HepG2 (cell line): ENCODE results near the gene TMEM141. TPM values are rescaled to one million over a fixed set of nuclear protein-coding genes. Genes with fewer than 3 reads are reported as not detected.

Source experiments
- ATAC-seq: fragments of 200-7000 bp; cut with Tn5 transposase; 3 replicates; pipeline ENCODE4 v1.9.1; 2020; ENCODE audit warnings: mild to moderate bottlenecking, moderate library complexity
- BruUV-seq: library from RNA; stranded (reverse); fragments of 400-500 nt; replicated peaks from 2 replicates; lab custom pipeline; 2021; lab: Mats Ljungman, UMichigan
- CTCF ChIA-PET: fragments of 300-600 bp; formaldehyde crosslinking; extraction: SDS; loops from one replicate; lab custom pipeline; 2021; ENCODE audit warnings: low total read pairs, inconsistent platforms, low intra/inter-chr PET ratio; lab: Yijun Ruan, JAX
- POLR2A ChIA-PET: fragments of 350-600 bp; sonication (Branson Sonifier 250); formaldehyde crosslinking; loops from one replicate; lab custom pipeline; 2020; ENCODE audit warnings: antibody characterized with exemption, inconsistent platforms; lab: Yijun Ruan, JAX
- DNase-seq: peaks from one replicate; pipeline ENCODE4 v3.0.0-alpha.2; 2015; ENCODE audit warnings: low spot score
- FAIRE-seq: peaks from 3 replicates; lab custom pipeline; 2011; peaks lifted over from hg19 to GRCh38; lab: Jason Lieb, UNC
- H2AFZ ChIP-seq: one replicate; pipeline ENCODE4 v1.6.1; 2011; ENCODE audit warnings: low read length, inconsistent platforms
- H3K27ac ChIP-seq: fragments of 300-600 bp; 3 replicates; pipeline ENCODE4 v1.8.0; 2011; ENCODE audit warnings: mixed run types, mild to moderate bottlenecking, mixed read lengths, low read length, inconsistent platforms; ENCODE audit not compliant: insufficient read depth; ENCODE audit errors: extremely low read length
- H3K27me3 ChIP-seq, 2 experiments: fragments of 200-600 bp in 1 of 2; 2 replicates in 1 of 2; 3 replicates in 1 of 2; pipeline versions ENCODE4 v1.6.0 to v1.8.0; 2011; ENCODE audit warnings: low read length in 2 of 2, mild to moderate bottlenecking in 2 of 2, moderate library complexity in 2 of 2, inconsistent platforms in 1 of 2; ENCODE audit not compliant: insufficient read depth in 2 of 2, control insufficient read depth in 1 of 2
- H3K36me3 ChIP-seq, 2 experiments: fragments of 200-600 bp in 1 of 2; replicated peaks in 1 of 2; 2 replicates in 1 of 2; 3 replicates in 1 of 2; pipeline versions ENCODE4 v1.5.1 to v1.8.0; 2011; ENCODE audit warnings: low read length in 2 of 2, inconsistent platforms in 1 of 2; ENCODE audit not compliant: insufficient read depth in 2 of 2, control insufficient read depth in 1 of 2
- H3K4me1 ChIP-seq: 2 replicates; pipeline ENCODE4 v1.5.1; 2012; ENCODE audit warnings: low read length, inconsistent platforms; ENCODE audit not compliant: insufficient read depth
- H3K4me2 ChIP-seq: 2 replicates; pipeline ENCODE4 v1.6.0; 2011; ENCODE audit warnings: low read depth, low read length, inconsistent platforms
- H3K4me3 ChIP-seq, 3 experiments: fragments of 200-600 bp in 1 of 3; sonication (generic), shearing (Covaris generic) in 1 of 3; replicated peaks in 1 of 3; 2 replicates each; pipeline ENCODE4 v1.5.1; 2011 to 2016; ENCODE audit warnings: low read length in 3 of 3, inconsistent platforms in 2 of 3, low read depth in 2 of 3, mild to moderate bottlenecking in 2 of 3, control low read depth in 1 of 3, mixed read lengths in 1 of 3; ENCODE audit not compliant: insufficient read depth in 1 of 3
- H3K79me2 ChIP-seq: one replicate; pipeline ENCODE4 v1.6.1; 2011; ENCODE audit warnings: low read length, inconsistent platforms; ENCODE audit not compliant: insufficient read depth
- H3K9ac ChIP-seq: 2 replicates; pipeline ENCODE4 v1.6.0; 2011; ENCODE audit warnings: mild to moderate bottlenecking, low read depth, low read length, inconsistent platforms; ENCODE audit not compliant: insufficient read depth
- H3K9me3 ChIP-seq: 2 replicates; pipeline ENCODE4 v1.5.1; 2012; ENCODE audit warnings: mild to moderate bottlenecking, low read length
- H4K20me1 ChIP-seq: 2 replicates; pipeline ENCODE4 v1.6.0; 2011; ENCODE audit warnings: inconsistent platforms, mild to moderate bottlenecking, low read length, moderate library complexity; ENCODE audit not compliant: insufficient read depth
- CBX1 ChIP-seq: IDR thresholded peaks from one replicate; pipeline ENCODE4 v1.6.1; 2016; ENCODE audit warnings: antibody characterized with exemption, low read depth
- CREM ChIP-seq, 2 experiments: sonication (generic) in 1 of 2; formaldehyde crosslinking in 1 of 2; IDR thresholded peaks; 2 replicates each; pipeline versions ENCODE4 v1.4.0 to v1.6.1; 2016 to 2020; ENCODE audit warnings: antibody characterized with exemption in 1 of 2, mild to moderate bottlenecking in 1 of 2, missing genetic modification reagents in 1 of 2
- FOXM1 ChIP-seq: sonication (generic); formaldehyde crosslinking; IDR thresholded peaks from 2 replicates; pipeline ENCODE4 v1.5.0; 2020; ENCODE audit warnings: missing genetic modification reagents
- ISL2 ChIP-seq: sonication (generic); formaldehyde crosslinking; IDR thresholded peaks from 2 replicates; pipeline ENCODE4 v1.5.0; 2020; ENCODE audit warnings: missing genetic modification reagents
- KDM5B ChIP-seq: sonication (generic); formaldehyde crosslinking; IDR thresholded peaks from 2 replicates; pipeline ENCODE4 v1.4.0; 2020; ENCODE audit warnings: missing genetic modification reagents, mild to moderate bottlenecking, borderline replicate concordance
- MAFG ChIP-seq: sonication (generic); formaldehyde crosslinking; IDR thresholded peaks from 2 replicates; pipeline ENCODE4 v1.5.1; 2020; ENCODE audit warnings: mild to moderate bottlenecking, missing genetic modification reagents
- MXD4 ChIP-seq: IDR thresholded peaks from 2 replicates; pipeline ENCODE4 v1.6.1; 2016; ENCODE audit warnings: mild to moderate bottlenecking, missing biosample characterization, missing genetic modification reagents
- MYNN ChIP-seq: sonication (generic); formaldehyde crosslinking; IDR thresholded peaks from 2 replicates; pipeline ENCODE4 v1.4.0; 2020; ENCODE audit warnings: mild to moderate bottlenecking, low read depth, missing genetic modification reagents
- NR2F1 ChIP-seq, 2 experiments: fragments of 450-650 bp in 1 of 2; formaldehyde crosslinking in 1 of 2; IDR thresholded peaks; 2 replicates each; pipeline versions ENCODE4 v1.5.0 to v1.6.1; 2016 to 2020; ENCODE audit warnings: mild to moderate bottlenecking in 1 of 2, missing compliant biosample characterization in 1 of 2, missing genetic modification reagents in 1 of 2, moderate library complexity in 1 of 2
- PHF20 ChIP-seq: sonication (generic); formaldehyde crosslinking; IDR thresholded peaks from 2 replicates; pipeline ENCODE4 v1.5.0; 2020; ENCODE audit warnings: mild to moderate bottlenecking, missing genetic modification reagents
- PHF5A ChIP-seq: IDR thresholded peaks from one replicate; pipeline ENCODE4 v1.6.1; 2018; ENCODE audit warnings: low read depth, missing genetic modification reagents; ENCODE audit not compliant: unreplicated experiment
- RBM22 ChIP-seq: fragments of 200-400 bp; formaldehyde crosslinking; optimal IDR thresholded peaks from 2 replicates; pipeline ENCODE3; 2017; ENCODE audit warnings: mild to moderate bottlenecking, low read length, moderate library complexity
- SIN3A ChIP-seq: IDR thresholded peaks from 2 replicates; pipeline ENCODE4 v1.6.1; 2011; ENCODE audit warnings: low read depth, mild to moderate bottlenecking, control low read depth, low read length, borderline replicate concordance
- ZNF10 ChIP-seq: sonication (generic); formaldehyde crosslinking; IDR thresholded peaks from 2 replicates; pipeline ENCODE4 v1.4.0; 2020; ENCODE audit warnings: mild to moderate bottlenecking, low read depth, missing genetic modification reagents, borderline replicate concordance
- ZNF335 ChIP-seq: sonication (generic); formaldehyde crosslinking; IDR thresholded peaks from 2 replicates; pipeline ENCODE4 v1.4.0; 2020; ENCODE audit warnings: missing genetic modification reagents
- ZNF446 ChIP-seq: sonication (generic); formaldehyde crosslinking; IDR thresholded peaks from 2 replicates; pipeline ENCODE4 v1.5.0; 2020; ENCODE audit warnings: mild to moderate bottlenecking, missing genetic modification reagents
- ZNF530 ChIP-seq: sonication (generic); formaldehyde crosslinking; IDR thresholded peaks from 2 replicates; pipeline ENCODE4 v1.5.0; 2020; ENCODE audit warnings: low read depth, mild to moderate bottlenecking, missing genetic modification reagents
- ZNF644 ChIP-seq: IDR thresholded peaks from 2 replicates; pipeline ENCODE4 v1.6.1; 2016; ENCODE audit warnings: low read depth
- ZNF761 ChIP-seq: sonication (generic); formaldehyde crosslinking; conservative IDR thresholded peaks from 2 replicates; pipeline ENCODE4 v1.4.0; 2020; ENCODE audit warnings: mild to moderate bottlenecking, missing genetic modification reagents
- ZNF788 ChIP-seq: sonication (generic); formaldehyde crosslinking; IDR thresholded peaks from 2 replicates; pipeline ENCODE4 v1.5.0; 2020; ENCODE audit warnings: mild to moderate bottlenecking, missing genetic modification reagents, borderline replicate concordance
- WGBS: methylation state at CpG from one replicate; pipeline ENCODE4 v1.1.6; 2017; ENCODE audit warnings: low lambda C conversion rate; 5-methylcytosine and 5-hydroxymethylcytosine counted together
- in situ Hi-C: cut with HindIII; loops from 2 replicates; pipeline ENCODE4 v1.10.0; 2017; ENCODE audit warnings: low pct_unique_long_range_greater_than_20kb; ENCODE audit not compliant: extremely low pct_ligation_motif_present
- intact Hi-C: fragments of 100-400 bp; cut with micrococcal nuclease; formaldehyde crosslinking; loops from one replicate; pipeline ENCODE4 v1.10.0; 2022; ENCODE audit not compliant: unreplicated experiment
- polyA plus RNA-seq, 8 experiments: library from polyadenylated mRNA; depleted of rRNA in 3 of 8; stranded (reverse) in 7 of 8; unstranded in 1 of 8; fragments of >200 nt; fragmentation: Illumina TruSeq in 4 of 8; extraction: Trizol in 4 of 8; gene quantifications; 2 replicates each; pipeline versions ENCODE4 v1.2.1 to v1.2.3, GENCODE V29; 2011 to 2016; ENCODE audit warnings: low read depth in 4 of 8, missing spikeins in 1 of 8, mixed read lengths in 1 of 8; ENCODE audit not compliant: insufficient read depth in 1 of 8
- total RNA-seq, 5 experiments: library from RNA; depleted of rRNA; stranded (reverse); fragments of >200 nt; fragmentation: Illumina TruSeq; extraction: Trizol; gene quantifications; 2 replicates each; pipeline ENCODE4 v1.2.3, GENCODE V29; 2016; ENCODE audit warnings: low read depth in 1 of 5
- TF ChIP-seq, protein P1 (sequence below): sonication (generic); formaldehyde crosslinking; IDR thresholded peaks from 2 replicates; pipeline ENCODE4 v1.4.0; 2020; ENCODE audit warnings: missing genetic modification reagents
- TF ChIP-seq, protein P2 (sequence below): IDR thresholded peaks from 2 replicates; pipeline ENCODE4 v1.6.1; 2016; ENCODE audit warnings: low read depth, borderline replicate concordance

The TMEM141 gene
- total and polyA plus RNA-seq, 2 of the 13 experiments (the other 11 are each of a cell fraction or from before 2014, with no cell fraction given): 81.0 to 202 TPM

DNA sequence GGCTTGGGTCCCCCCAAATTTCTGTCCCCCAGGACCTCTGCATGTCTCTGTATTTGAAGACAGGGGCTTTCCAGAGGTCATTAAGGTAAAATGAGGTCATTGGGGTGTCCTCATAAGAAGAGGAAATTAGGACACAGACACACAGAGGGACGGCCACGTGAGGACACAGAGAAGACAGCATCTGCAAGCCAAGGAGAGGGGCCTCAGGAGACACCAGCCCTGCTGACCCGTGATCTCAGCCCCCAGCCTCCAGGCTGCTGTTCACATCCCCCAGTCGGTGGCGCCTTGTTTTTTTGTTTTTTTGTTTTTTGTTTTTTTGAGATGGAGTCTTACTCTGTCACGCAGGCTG, 3.8 kb downstream of the TMEM141 start (continued):
- TF ChIP-seq ZNF446 (CRISPR knock-in tag): no peak

DNA sequence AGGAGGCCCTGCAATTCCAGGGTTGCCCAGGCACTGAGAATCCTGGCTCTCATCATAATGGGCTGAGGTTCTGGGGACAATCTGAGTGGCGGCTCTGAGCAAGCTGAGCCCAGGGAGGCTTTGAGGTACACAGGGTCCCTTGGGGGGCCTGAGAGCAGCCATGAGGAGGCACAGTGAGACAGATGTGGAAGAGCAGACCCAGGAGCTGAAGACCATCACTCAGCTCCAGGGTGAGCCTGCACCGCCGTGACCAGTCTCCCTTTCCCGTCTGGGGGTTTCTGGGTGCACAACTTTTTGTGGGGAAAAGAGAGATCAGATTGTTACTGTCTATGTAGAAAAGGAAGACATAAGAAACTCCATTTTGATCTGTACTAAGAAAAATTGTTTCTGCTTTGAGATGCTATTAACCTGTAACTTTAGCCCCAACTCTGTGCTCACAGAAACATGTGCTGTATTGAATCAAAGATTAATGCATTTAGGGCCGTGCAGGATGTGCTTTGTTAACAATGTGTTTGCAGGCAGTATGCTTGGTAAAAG, 5.2 kb downstream of the TMEM141 start, which contains the start of gene CCDC183:
Gene CCDC183, plus strand, starts transcription at position 101 of the 537 bp plus-strand sequence. Its CDS starts 60 bp downstream, at position 161.
- Histone ChIP-seq H3K9ac (no peak within 1 kb of the TSS), H3K27me3 (no peaks in the 10 kb centered on the region; a peak in 1 of 5 replicates), H4K20me1 (no peaks in the 10 kb centered on the region; the same call in 1 of the 2 replicates), H3K27ac (peak within 1 kb of the TSS; percentile 53), H3K79me2 (peaks cover 48% of the 10 kb centered on the region), H3K9me3 (no peaks in the 10 kb centered on the region), H2AFZ (no peak within 1 kb of the TSS), H3K4me3 (peak within 1 kb of the TSS in 1 of 3 experiments; percentile 38; a peak in 1 of 6 replicates), H3K4me2 (peak within 1 kb of the TSS; percentile 48), H3K36me3 (0 out of 5 replicates have a peak, but pooled peaks cover 0 to 12% of the 10 kb centered on the region in 2 experiments), H3K4me1 (peaks cover 73% of the 10 kb centered on the region)
- in situ Hi-C loops: no loop called here
- ChIA-PET CTCF (no interaction called here), POLR2A (interaction anchor here (1.0 kb wide), 1 partner anchor 10 kb away, joined by 3 read pairs; no protein-coding TSS in a partner anchor)
- DNase-seq (no peak), ATAC-seq (no peak), FAIRE-seq (no peak)
- 55% methylated on average over 4 of the region's 5 CpGs for WGBS
- intact Hi-C loops: no loop called here
- no TSS peak for BruUV-seq
- TF ChIP-seq ZNF788 (CRISPR knock-in tag): no peak
- TF ChIP-seq FOXM1: no peak
- TF ChIP-seq ZNF530 (CRISPR knock-in tag): no peak
- 0 out of 2 replicates have a peak, but pooled peaks have one; percentile 34 for TF ChIP-seq MXD4 (CRISPR knock-in tag)
- TF ChIP-seq PHF5A (CRISPR knock-in tag): peak; percentile 17
- TF ChIP-seq PHF20 (CRISPR knock-in tag): 0 out of 2 replicates have a peak, but pooled peaks have one; percentile 27
- TF ChIP-seq ZNF644 (CRISPR knock-in tag): no peak
- TF ChIP-seq MAFG (CRISPR knock-in tag): no peak
- TF ChIP-seq KDM5B: peak; percentile 51; the same call in 1 of the 2 replicates
- TF ChIP-seq ZNF10: no peak
- no peak for TF ChIP-seq ZNF335 (CRISPR knock-in tag)
- TF ChIP-seq, protein P1, sequence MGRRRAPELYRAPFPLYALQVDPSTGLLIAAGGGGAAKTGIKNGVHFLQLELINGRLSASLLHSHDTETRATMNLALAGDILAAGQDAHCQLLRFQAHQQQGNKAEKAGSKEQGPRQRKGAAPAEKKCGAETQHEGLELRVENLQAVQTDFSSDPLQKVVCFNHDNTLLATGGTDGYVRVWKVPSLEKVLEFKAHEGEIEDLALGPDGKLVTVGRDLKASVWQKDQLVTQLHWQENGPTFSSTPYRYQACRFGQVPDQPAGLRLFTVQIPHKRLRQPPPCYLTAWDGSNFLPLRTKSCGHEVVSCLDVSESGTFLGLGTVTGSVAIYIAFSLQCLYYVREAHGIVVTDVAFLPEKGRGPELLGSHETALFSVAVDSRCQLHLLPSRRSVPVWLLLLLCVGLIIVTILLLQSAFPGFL (CRISPR knock-in tag): no peak
- no peak for TF ChIP-seq ZNF761 (CRISPR knock-in tag)
- no peak for TF ChIP-seq SIN3A
- no peak for TF ChIP-seq MYNN (CRISPR knock-in tag)
- TF ChIP-seq CREM (IDR thresholded peaks at IDR 0.05): no peak
- no peak for TF ChIP-seq CREM (CRISPR knock-in tag; IDR thresholded peaks at IDR 0.05)
- no peak for TF ChIP-seq ISL2 (CRISPR knock-in tag)
- no peak for TF ChIP-seq NR2F1 (CRISPR knock-in tag; IDR thresholded peaks at IDR 0.05)
- TF ChIP-seq, protein P2, sequence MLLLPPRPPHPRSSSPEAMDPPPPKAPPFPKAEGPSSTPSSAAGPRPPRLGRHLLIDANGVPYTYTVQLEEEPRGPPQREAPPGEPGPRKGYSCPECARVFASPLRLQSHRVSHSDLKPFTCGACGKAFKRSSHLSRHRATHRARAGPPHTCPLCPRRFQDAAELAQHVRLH: peak; percentile 28; the same call in 1 of the 2 replicates
- TF ChIP-seq CBX1: no peak
- TF ChIP-seq RBM22: peak; percentile 8
